H1 (cell line): ENCODE measurements around the gene MED13. TPM values are rescaled to one million over a fixed set of nuclear protein-coding genes. Genes with fewer than 3 reads are reported as not detected.

Experiments used
- BRCA1 ChIP-seq: IDR thresholded peaks from 2 replicates; pipeline ENCODE4 v1.6.1; 2012; ENCODE audit warnings: low read depth, low read length, improper control_type of control experiment
- CBX8 ChIP-seq: fragments of 300-800, 300-1000 bp; sonication (generic); IDR thresholded peaks from 2 replicates; pipeline ENCODE4 v1.7.1; 2016; ENCODE audit warnings: low read depth, low read length, borderline replicate concordance
- EP300 ChIP-seq, 2 experiments: IDR thresholded peaks; 1 replicate in 1 of 2; 2 replicates in 1 of 2; pipeline ENCODE4 v1.6.1; 2011 to 2012; ENCODE audit warnings: low read depth in 2 of 2, low read length in 2 of 2, mild to moderate bottlenecking in 2 of 2, borderline replicate concordance in 1 of 2, inconsistent platforms in 1 of 2, moderate library complexity in 1 of 2
- HDAC6 ChIP-seq: IDR thresholded peaks from one replicate; pipeline ENCODE4 v1.7.1; 2012; ENCODE audit warnings: low read depth, mild to moderate bottlenecking, inconsistent platforms, low read length, moderate library complexity
- KDM5A ChIP-seq: fragments of 200-600 bp; IDR thresholded peaks from 2 replicates; pipeline ENCODE4 v1.7.1; 2012; ENCODE audit warnings: mild to moderate bottlenecking, low read length, inconsistent platforms, mixed read lengths
- SP1 ChIP-seq: IDR thresholded peaks from 2 replicates; pipeline ENCODE4 v1.6.1; 2011; ENCODE audit warnings: low read depth, low read length
- SUZ12 ChIP-seq: fragments of 200-600 bp; sonication (generic); IDR thresholded peaks from 2 replicates; pipeline ENCODE4 v1.6.1; 2012; ENCODE audit warnings: mild to moderate bottlenecking, inconsistent platforms, low read length, moderate library complexity, mixed read lengths
- TAF1 ChIP-seq: IDR thresholded peaks from 2 replicates; pipeline ENCODE4 v1.6.1; 2011; ENCODE audit warnings: mild to moderate bottlenecking, low read depth, low read length
- TAF7 ChIP-seq: optimal IDR thresholded peaks from 2 replicates; pipeline ENCODE3; 2011; ENCODE audit warnings: low read depth, mild to moderate bottlenecking, inconsistent platforms, low read length, moderate library complexity, borderline replicate concordance
- ZNF274 ChIP-seq: IDR thresholded peaks from 2 replicates; pipeline ENCODE4 v1.7.0; 2012; ENCODE audit warnings: low read length, borderline replicate concordance; ENCODE audit errors: extremely low read depth
- polyA plus RNA-seq, 7 experiments: library from polyadenylated mRNA; depleted of rRNA in 3 of 7; stranded (reverse) in 5 of 7; unstranded in 2 of 7; fragments of >200 nt in 5 of 7; fragments of 200-250 nt in 2 of 7; gene quantifications; 1 replicate in 5 of 7; 2 replicates in 1 of 7; 4 replicates in 1 of 7; pipeline versions ENCODE4 v1.2.1 to v1.2.3, GENCODE V29; 2011 to 2013; ENCODE audit warnings: missing spikeins in 2 of 7, mixed read lengths in 2 of 7
- total RNA-seq: library from RNA; stranded (reverse); fragmentation: NEBNext Ultra II Directional; extraction: Animal tissue kit (Norgen Biotek cat#: 25700); gene quantifications from 2 replicates; pipeline ENCODE4 v1.2.1, GENCODE V29; 2021

MED13 gene
- total and polyA plus RNA-seq, 2 of the 8 experiments (the other 6 are each of a cell fraction or from before 2014, with no cell fraction given), result 11.3 to 44.8 TPM

DNA sequence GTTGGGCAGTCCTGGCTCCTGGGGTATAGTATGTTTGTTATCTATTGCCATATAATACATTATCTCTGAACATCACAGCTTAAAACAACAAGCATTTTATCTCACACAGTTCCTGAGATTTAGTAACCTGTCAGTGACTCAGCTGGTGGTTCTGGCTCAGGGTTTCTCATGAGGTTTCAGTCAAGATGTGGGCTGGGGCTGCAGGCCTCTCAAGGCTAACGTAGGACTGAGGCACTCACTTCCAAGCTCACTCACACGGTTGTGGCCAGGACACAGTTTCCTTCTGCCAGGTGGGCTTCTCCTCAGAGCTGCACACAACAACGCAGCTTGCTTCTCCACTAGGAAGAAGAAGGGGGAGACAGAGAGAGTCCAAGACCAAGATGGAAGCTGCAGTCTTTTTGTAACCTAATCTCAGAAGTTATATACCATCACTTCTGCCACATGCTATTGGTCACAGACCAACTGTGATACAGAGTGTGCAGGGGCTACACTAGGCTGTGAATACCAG, 10.3 kb upstream of the MED13 start (continued):
- no peak for TF ChIP-seq TAF7
- TF ChIP-seq ZNF274, result no peak
- no peak for TF ChIP-seq TAF1
- TF ChIP-seq EP300 (IDR thresholded peaks at IDR 0.05; ENCODE audit: borderline replicate concordance in 1 of 2, low read depth in 2 of 2, low read length in 2 of 2), result no peak
- TF ChIP-seq CBX8, result no peak
- TF ChIP-seq KDM5A, result no peak
- no peak for TF ChIP-seq SUZ12
- TF ChIP-seq SP1, result no peak
- no peak for TF ChIP-seq BRCA1
- no peak for TF ChIP-seq HDAC6
